Measurements from ENCODE around the gene MPP1. TPM values are rescaled to one million over a fixed set of nuclear protein-coding genes. Genes with fewer than 3 reads are reported as not detected.

Gene MPP1
- total RNA-seq, 2 donors from 2014 or later, result 17.1 to 17.7 TPM

DNA sequence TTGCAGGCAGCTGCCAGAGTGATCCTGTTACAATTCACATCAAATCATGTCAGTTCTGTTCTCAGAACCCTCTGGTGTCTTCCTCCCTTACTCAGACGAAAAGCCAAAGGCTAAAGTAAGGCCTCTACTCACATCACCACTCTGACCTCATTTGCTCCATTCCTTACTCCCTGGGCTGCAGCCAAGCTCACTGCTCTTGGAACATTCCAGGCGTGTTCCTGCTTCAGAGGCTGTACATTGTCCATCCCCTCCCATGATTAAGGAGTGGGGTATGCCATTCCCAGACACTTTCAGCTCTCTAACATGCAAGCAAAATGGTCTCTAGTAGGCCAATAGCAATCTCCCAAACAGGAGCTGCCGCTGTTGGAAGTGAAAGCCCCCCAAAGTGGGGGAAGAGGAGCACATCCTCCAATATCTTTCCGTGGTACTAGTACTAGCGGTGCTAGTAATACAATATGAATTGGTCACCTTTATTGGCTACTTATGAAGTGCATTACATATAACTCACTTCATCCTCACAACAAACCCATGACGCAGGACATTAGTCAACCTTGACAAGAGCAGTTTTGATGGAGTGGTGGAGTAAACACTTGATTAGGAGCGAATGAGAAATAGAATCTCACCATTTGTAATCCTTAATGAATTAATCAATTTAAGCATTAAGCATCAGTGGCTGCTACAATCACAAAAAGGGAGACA, 69.4 kb downstream of the MPP1 start:
- Mint-ChIP-seq H3K4me1 (peaks cover 56% of the 10 kb centered on the region), H3K27me3 (no peaks in the 10 kb centered on the region), H3K9me3 (no peaks in the 10 kb centered on the region), H3K27ac (peak overlapping the region; percentile 69), H3K4me3 (peak overlapping the region; percentile 70), H3K36me3 (ENCODE audit: low read depth) (peaks cover 12% of the 10 kb centered on the region)
- no peak for ATAC-seq (replicated peaks)

DNA sequence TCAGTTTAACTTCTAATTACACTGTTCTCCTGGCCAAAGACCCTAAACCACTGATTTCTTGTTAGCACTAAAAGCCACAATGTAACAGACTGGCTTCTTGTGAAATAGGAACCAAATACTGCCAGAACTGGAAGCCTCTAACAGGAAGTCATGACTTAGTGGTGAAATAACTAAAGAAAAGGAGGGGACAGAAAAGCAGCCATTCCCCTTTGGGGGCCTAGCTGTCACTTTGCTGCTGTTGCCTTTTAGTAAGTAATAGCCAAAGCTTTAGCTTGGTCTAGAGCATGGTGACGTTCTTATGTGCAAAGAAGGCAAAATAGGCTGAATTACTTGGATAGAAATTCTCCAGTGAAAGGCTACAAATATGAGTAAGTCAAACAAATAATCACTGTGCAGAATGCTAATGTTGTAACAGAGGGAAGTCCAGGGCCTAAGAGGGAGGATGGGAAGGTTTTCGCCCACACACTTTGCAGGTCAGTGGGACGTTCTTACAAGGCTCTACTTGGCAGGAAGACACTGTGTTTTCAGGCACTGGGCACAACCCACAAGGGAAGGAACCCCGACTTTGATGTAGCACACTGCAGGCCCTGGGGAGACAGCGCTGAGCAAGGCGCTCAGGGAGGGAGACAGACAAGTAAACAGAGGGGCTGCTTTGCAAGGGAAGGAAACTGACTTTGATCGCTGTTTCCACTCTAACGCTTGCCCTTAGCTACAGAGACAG, 71.1 kb downstream of the MPP1 start:
- Mint-ChIP-seq H3K4me1 (peaks cover 65% of the 10 kb centered on the region), H3K9me3 (no peaks in the 10 kb centered on the region), H3K4me3 (peak overlapping the region; percentile 70), H3K36me3 (ENCODE audit: low read depth) (peaks cover 12% of the 10 kb centered on the region), H3K27ac (peak overlapping the region; percentile 69), H3K27me3 (no peaks in the 10 kb centered on the region)
- ATAC-seq (replicated peaks), result peak; percentile 38

DNA sequence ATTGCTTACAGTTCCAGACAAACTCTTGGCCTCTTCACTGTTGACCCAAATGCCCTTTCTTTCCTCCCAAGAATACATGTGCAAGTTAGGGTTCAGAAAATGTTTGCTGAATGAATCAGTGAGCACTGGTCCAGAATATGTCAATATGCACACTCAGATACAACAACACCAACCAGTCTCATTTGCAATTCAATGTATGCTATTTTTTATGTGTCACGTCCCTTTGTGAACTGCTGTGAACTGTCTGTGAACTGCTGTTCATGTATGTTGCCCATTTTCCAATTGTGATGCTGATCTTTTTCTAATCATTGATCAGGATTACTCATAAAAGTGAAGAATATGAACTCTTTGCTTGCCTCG, 72.2 kb downstream of the MPP1 start:
- Mint-ChIP-seq H3K36me3 (ENCODE audit: low read depth) (peaks cover 12% of the 10 kb centered on the region), H3K4me3 (peak overlapping the region; percentile 70), H3K27ac (peak overlapping the region; percentile 69), H3K4me1 (peaks cover 64% of the 10 kb centered on the region), H3K9me3 (no peaks in the 10 kb centered on the region), H3K27me3 (no peaks in the 10 kb centered on the region)
- peak; percentile 63 for ATAC-seq (replicated peaks)

GRCh38 chrX:154732421-154733065, 72.7 kb downstream of the MPP1 start:
- Mint-ChIP-seq H3K4me3 (peak overlapping the region; percentile 70), H3K27ac (peak overlapping the region; percentile 69), H3K27me3 (no peaks in the 10 kb centered on the region), H3K4me1 (peaks cover 64% of the 10 kb centered on the region), H3K36me3 (ENCODE audit: low read depth) (peaks cover 10% of the 10 kb centered on the region), H3K9me3 (no peaks in the 10 kb centered on the region)
- peak; percentile 49 for ATAC-seq (replicated peaks)

- H3K27ac Mint-ChIP-seq, result peak overlapping the region; percentile 69
- H3K4me3 Mint-ChIP-seq, result peak overlapping the region; percentile 70
- peaks cover 61% of the 10 kb centered on the region for H3K4me1 Mint-ChIP-seq
- peak; percentile 70 for ATAC-seq (replicated peaks)
- H3K36me3 Mint-ChIP-seq (ENCODE audit: low read depth), result peaks cover 4% of the 10 kb centered on the region
- H3K9me3 Mint-ChIP-seq, result no peaks in the 10 kb centered on the region
- H3K27me3 Mint-ChIP-seq, result no peaks in the 10 kb centered on the region
Observed at GRCh38 chrX:154731881-154732280, 73.4 kb downstream of the MPP1 start.

DNA sequence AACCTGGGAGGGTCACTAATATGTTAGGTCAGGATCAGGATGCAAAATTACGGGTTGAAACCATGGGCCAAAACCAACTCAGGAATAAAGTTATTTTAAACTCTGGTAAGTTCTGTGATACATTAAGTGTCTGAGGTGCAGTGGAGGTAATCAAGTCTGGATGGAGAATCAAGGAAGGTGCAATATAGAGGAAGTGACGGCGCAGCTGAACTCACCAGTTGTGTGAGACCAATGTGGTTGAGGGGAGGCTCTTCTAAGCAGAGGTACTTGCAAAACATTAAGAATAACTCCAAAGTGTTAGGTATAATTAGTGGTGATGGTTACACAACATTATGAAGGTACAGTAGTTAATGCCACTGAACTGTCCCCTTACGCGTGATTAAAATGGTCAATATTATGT, 74.1 kb downstream of the MPP1 start:
- Mint-ChIP-seq H3K36me3 (ENCODE audit: low read depth) (no peaks in the 10 kb centered on the region), H3K27ac (peak overlapping the region; percentile 69), H3K4me1 (peaks cover 62% of the 10 kb centered on the region), H3K4me3 (peak overlapping the region; percentile 70), H3K9me3 (no peaks in the 10 kb centered on the region), H3K27me3 (no peaks in the 10 kb centered on the region)
- no peak for ATAC-seq (replicated peaks)

DNA sequence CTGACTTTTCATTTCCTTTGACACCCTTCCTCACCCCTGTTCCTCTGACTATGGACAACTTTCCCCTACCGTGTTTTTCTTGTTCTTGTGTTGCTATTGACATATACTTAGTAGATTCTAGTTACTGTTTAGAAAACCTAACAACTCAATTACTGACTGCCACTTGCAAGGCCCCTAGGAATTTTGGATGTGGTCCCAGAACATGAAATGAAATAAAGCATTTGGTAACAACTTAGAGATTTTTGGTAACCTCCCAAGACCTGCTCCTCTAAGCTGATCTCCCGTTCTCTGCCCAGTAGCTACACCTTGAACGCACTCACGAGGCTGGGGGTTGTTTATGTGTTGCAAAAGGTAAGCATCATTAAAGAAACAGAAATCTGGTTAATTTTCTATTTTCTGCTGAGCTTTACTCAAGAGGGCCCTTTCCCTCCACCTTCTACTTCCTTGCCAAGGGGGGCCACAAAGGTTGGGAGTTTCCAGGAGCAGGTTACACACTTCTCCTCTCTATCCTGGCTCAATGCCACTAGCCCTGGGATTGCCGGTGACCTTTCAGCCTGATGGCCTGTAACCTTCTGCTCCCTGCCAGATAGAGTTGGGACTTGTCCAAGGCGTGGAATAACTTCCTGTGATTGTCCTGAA, 74.9 kb downstream of the MPP1 start:
- no peaks in the 10 kb centered on the region for H3K36me3 Mint-ChIP-seq (ENCODE audit: low read depth)
- ATAC-seq (replicated peaks), result no peak
- no peaks in the 10 kb centered on the region for H3K9me3 Mint-ChIP-seq
- no peaks in the 10 kb centered on the region for H3K27me3 Mint-ChIP-seq
- H3K4me3 Mint-ChIP-seq, result peak overlapping the region; percentile 70
- peak overlapping the region; percentile 69 for H3K27ac Mint-ChIP-seq
- peaks cover 63% of the 10 kb centered on the region for H3K4me1 Mint-ChIP-seq

DNA sequence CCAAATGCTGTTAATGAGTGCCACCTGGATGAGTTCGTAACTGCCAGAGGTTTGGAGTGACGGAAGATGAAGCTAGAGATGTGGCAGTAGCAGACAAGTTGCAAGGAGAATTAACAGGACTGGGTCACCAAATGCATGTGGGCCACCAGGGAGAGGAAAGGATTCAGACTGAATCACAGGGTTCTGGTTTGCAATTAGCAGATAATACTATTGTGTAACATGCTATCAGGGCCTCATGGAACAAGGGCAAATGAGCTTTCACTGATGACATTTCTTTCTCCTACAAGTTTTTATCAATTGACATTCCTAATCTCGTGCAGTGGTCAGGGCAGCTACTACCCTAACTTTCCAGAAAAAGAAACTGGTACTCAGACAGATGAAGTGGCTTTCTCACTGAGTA, 75.8 kb downstream of the MPP1 start:
- H3K36me3 Mint-ChIP-seq (ENCODE audit: low read depth), result no peaks in the 10 kb centered on the region
- H3K27me3 Mint-ChIP-seq, result no peaks in the 10 kb centered on the region
- H3K27ac Mint-ChIP-seq, result peak overlapping the region; percentile 56
- H3K4me1 Mint-ChIP-seq, result peaks cover 66% of the 10 kb centered on the region
- no peak for ATAC-seq (replicated peaks)
- H3K9me3 Mint-ChIP-seq, result no peaks in the 10 kb centered on the region
- no peak overlapping the region for H3K4me3 Mint-ChIP-seq

Other genes with a start within 250 kb of the MPP1 start
- not detected for gene CTAG1A, start 220.4 kb downstream of the MPP1 start, total RNA-seq
- gene CTAG1B, start 186.2 kb downstream of the MPP1 start, total RNA-seq, result not detected
- gene CTAG2, start 151.9 kb downstream of the MPP1 start, total RNA-seq, result not detected
- gene GAB3, start 54.4 kb downstream of the MPP1 start, total RNA-seq, result 10 to 100 TPM; 12.1 to 13.5 TPM
- gene DKC1, start 42.6 kb downstream of the MPP1 start, total RNA-seq, result 100 to 1,000 TPM in 1 of 2 donors, 10 to 100 TPM in 1; 72.8 to 142 TPM
- gene SMIM9, start 29.2 kb upstream of the MPP1 start, total RNA-seq, result not detected
- gene F8A1, start 80.9 kb upstream of the MPP1 start, total RNA-seq, result 10 to 100 TPM; 15.0 to 19.7 TPM
- gene F8, start 217.2 kb upstream of the MPP1 start, total RNA-seq, result 1 to 10 TPM; 5.6 to 7.9 TPM
- gene FUNDC2, start 221.4 kb upstream of the MPP1 start, total RNA-seq, result 10 to 100 TPM; 72.1 to 73.8 TPM

Data from activated T-helper 17 cell treated with anti-CD3 and anti-CD28 coated beads, Interleukin-2, amount 50 U/mL, for 72 hours (primary cell).